Mesenteric fat pad (tissue), 1 donor: ENCODE measurements around the gene AMIGO1. TPM values are rescaled to one million over a fixed set of nuclear protein-coding genes. Genes with fewer than 3 reads are reported as not detected.
A peak's percentile ranks its signal among the peaks of the same experiment; 100 is the strongest.

Experiments used
- DNase-seq: peaks from one replicate; pipeline ENCODE4 v3.0.0-alpha.2; 2020; ENCODE audit warnings: low spot score
- total RNA-seq: library from RNA; stranded (reverse); fragmentation: NEBNext Ultra II Directional; extraction: Animal tissue kit (Norgen Biotek cat#: 25700); gene quantifications from one replicate; pipeline ENCODE4 v1.2.1, GENCODE V29; 2021
- donor health status: DM: yes; HTN: yes; CAD: no.

The AMIGO1 gene
- total RNA-seq, 1 donor from 2014 or later = 7.4 TPM

GRCh38 chr1:109534307-109534858 lies 24.9 kb upstream of the AMIGO1 start:
- no peak for DNase-seq

GRCh38 chr1:109532365-109533136 lies 23.0 kb upstream of the AMIGO1 start:
- no peak for DNase-seq

GRCh38 chr1:109531826-109532364 lies 22.4 kb upstream of the AMIGO1 start:
- DNase-seq = no peak

GRCh38 chr1:109531380-109531779 lies 21.9 kb upstream of the AMIGO1 start:
- peak; percentile 57 for DNase-seq

- peak; percentile 64 for DNase-seq
Measured at GRCh38 chr1:109530457-109531087, 21.0 kb upstream of the AMIGO1 start.

- peak; percentile 83 for DNase-seq
Measured at GRCh38 chr1:109529881-109530456, 20.4 kb upstream of the AMIGO1 start.

GRCh38 chr1:109528712-109529111 lies 19.2 kb upstream of the AMIGO1 start:
- no peak for DNase-seq

- DNase-seq = no peak
Measured at GRCh38 chr1:109527846-109528695, 18.5 kb upstream of the AMIGO1 start.

- no peak for DNase-seq
Measured at GRCh38 chr1:109527098-109527811, 17.7 kb upstream of the AMIGO1 start.

GRCh38 chr1:109523706-109524105 lies 14.2 kb upstream of the AMIGO1 start:
- no peak for DNase-seq

- DNase-seq = no peak
Measured at GRCh38 chr1:109522026-109522425, 12.5 kb upstream of the AMIGO1 start.

- no peak for DNase-seq
Measured at GRCh38 chr1:109521002-109521951, 11.8 kb upstream of the AMIGO1 start.

- no peak for DNase-seq
Measured at GRCh38 chr1:109517337-109517736, 7.8 kb upstream of the AMIGO1 start.

GRCh38 chr1:109516872-109517271 lies 7.3 kb upstream of the AMIGO1 start:
- DNase-seq = no peak

GRCh38 chr1:109514846-109515245 lies 5.3 kb upstream of the AMIGO1 start:
- no peak for DNase-seq

- no peak for DNase-seq
Measured at GRCh38 chr1:109513110-109513710, 3.7 kb upstream of the AMIGO1 start.

- no peak for DNase-seq
Measured at GRCh38 chr1:109508873-109509175, 703 bp downstream of the AMIGO1 start.

- no peak for DNase-seq
Measured at GRCh38 chr1:109508001-109508872, 1.3 kb downstream of the AMIGO1 start.
